ENCODE data around the gene SMARCA1.

Gene SMARCA1

GRCh38 chrX:129495900-129496299 lies 27.4 kb downstream of the SMARCA1 start:
- Histone ChIP-seq H2BK12ac (ENCODE audit: low read length) (no peak overlapping the region), H3K9ac (ENCODE audit: low read depth, low read length, poor library complexity) (no peak overlapping the region), H3K36me3 (replicated peaks in 1 of 2; ENCODE audit: control insufficient read depth in 2 of 2, insufficient read depth in 2 of 2, low read length in 2 of 2) (peaks cover 9 to 98% of the 10 kb centered on the region in 2 donors), H2BK15ac (ENCODE audit: low read length) (no peak overlapping the region), H3K27me3 (ENCODE audit: control insufficient read depth in 3 of 3, insufficient read depth in 3 of 3, low read depth in 1 of 3, low read length in 3 of 3) (no peaks in the 10 kb centered on the region), H3K4ac (ENCODE audit: low read length) (no peak overlapping the region), H3K79me1 (ENCODE audit: low read depth, low read length) (no peaks in the 10 kb centered on the region), H2BK120ac (ENCODE audit: low read depth, low read length) (no peak overlapping the region), H3K18ac (ENCODE audit: low read length) (no peak overlapping the region), H4K8ac (ENCODE audit: low read depth, low read length) (no peak overlapping the region), H4K91ac (ENCODE audit: low read depth, low read length, poor library complexity) (no peak overlapping the region), H2AFZ (ENCODE audit: low read length) (no peak overlapping the region), H3K4me1 (ENCODE audit: control insufficient read depth in 2 of 2, insufficient read depth in 1 of 2, low read depth in 1 of 2, low read length in 2 of 2) (no peaks in the 10 kb centered on the region), H2BK5ac (ENCODE audit: low read length) (no peak overlapping the region), H3K4me3 (ENCODE audit: low read length in 2 of 2) (no peak overlapping the region), H3K4me2 (ENCODE audit: insufficient read depth, low read length, poor library complexity, severe bottlenecking) (no peak overlapping the region), H3K14ac (ENCODE audit: low read length) (no peak overlapping the region), H3K23ac (ENCODE audit: low read depth, low read length, poor library complexity) (no peak overlapping the region), H3K27ac (replicated peaks; ENCODE audit: low read length) (no peak overlapping the region), H2AK5ac (ENCODE audit: low read depth, low read length) (no peak overlapping the region), H3K9me3 (replicated peaks in 1 of 2; ENCODE audit: control insufficient read depth in 2 of 2, insufficient read depth in 1 of 2, low read depth in 1 of 2, low read length in 2 of 2) (no peaks in the 10 kb centered on the region)
- no CpG with 5 or more reads among the region's 5 CpGs for WGBS, 2 donors (ENCODE audit: extremely low coverage in 2 of 2, insufficient read length in 2 of 2, insufficient replicate concordance in 1 of 2)
- DNase-seq (ENCODE audit: low spot score), result no peak

GRCh38 chrX:129494887-129495286 lies 28.4 kb downstream of the SMARCA1 start:
- no peaks in the 10 kb centered on the region for H3K4me1 ChIP-seq (ENCODE audit: control insufficient read depth in 2 of 2, insufficient read depth in 1 of 2, low read depth in 1 of 2, low read length in 2 of 2)
- no CpG with 5 or more reads among the region's 2 CpGs for WGBS, 2 donors (ENCODE audit: extremely low coverage in 2 of 2, insufficient read length in 2 of 2, insufficient replicate concordance in 1 of 2)
- H3K4me3 ChIP-seq (ENCODE audit: low read length in 2 of 2), result no peak overlapping the region

GRCh38 chrX:129493643-129494042 lies 29.6 kb downstream of the SMARCA1 start:
- WGBS, 2 donors (ENCODE audit: extremely low coverage in 2 of 2, insufficient read length in 2 of 2, insufficient replicate concordance in 1 of 2), result no CpG with 5 or more reads among the region's 4 CpGs
- Histone ChIP-seq H3K23ac (ENCODE audit: low read depth, low read length, poor library complexity) (no peak overlapping the region), H3K9me3 (replicated peaks in 1 of 2; ENCODE audit: control insufficient read depth in 2 of 2, insufficient read depth in 1 of 2, low read depth in 1 of 2, low read length in 2 of 2) (no peaks in the 10 kb centered on the region), H3K18ac (ENCODE audit: low read length) (no peak overlapping the region), H3K36me3 (replicated peaks in 1 of 2; ENCODE audit: control insufficient read depth in 2 of 2, insufficient read depth in 2 of 2, low read length in 2 of 2) (peaks cover 9 to 100% of the 10 kb centered on the region in 2 donors), H4K91ac (ENCODE audit: low read depth, low read length, poor library complexity) (no peak overlapping the region), H3K14ac (ENCODE audit: low read length) (no peak overlapping the region), H2BK12ac (ENCODE audit: low read length) (no peak overlapping the region), H2AK5ac (ENCODE audit: low read depth, low read length) (no peak overlapping the region), H2BK15ac (ENCODE audit: low read length) (no peak overlapping the region), H3K4me3 (ENCODE audit: low read length in 2 of 2) (no peak overlapping the region), H2BK5ac (ENCODE audit: low read length) (no peak overlapping the region), H3K4me2 (ENCODE audit: insufficient read depth, low read length, poor library complexity, severe bottlenecking) (no peak overlapping the region), H2AFZ (ENCODE audit: low read length) (no peak overlapping the region), H3K4me1 (ENCODE audit: control insufficient read depth in 2 of 2, insufficient read depth in 1 of 2, low read depth in 1 of 2, low read length in 2 of 2) (no peaks in the 10 kb centered on the region), H3K27ac (replicated peaks; ENCODE audit: low read length) (no peak overlapping the region), H2BK120ac (ENCODE audit: low read depth, low read length) (no peak overlapping the region), H3K9ac (ENCODE audit: low read depth, low read length, poor library complexity) (no peak overlapping the region), H4K8ac (ENCODE audit: low read depth, low read length) (no peak overlapping the region), H3K79me1 (ENCODE audit: low read depth, low read length) (no peaks in the 10 kb centered on the region), H3K4ac (ENCODE audit: low read length) (no peak overlapping the region), H3K27me3 (ENCODE audit: control insufficient read depth in 3 of 3, insufficient read depth in 3 of 3, low read depth in 1 of 3, low read length in 3 of 3) (no peaks in the 10 kb centered on the region)
- no peak for DNase-seq (ENCODE audit: low spot score)

More at GRCh38 chrX:129494887-129495286, 28.4 kb downstream of the SMARCA1 start:
- no peak overlapping the region for H3K14ac ChIP-seq (ENCODE audit: low read length)
- no peaks in the 10 kb centered on the region for H3K27me3 ChIP-seq (ENCODE audit: control insufficient read depth in 3 of 3, insufficient read depth in 3 of 3, low read depth in 1 of 3, low read length in 3 of 3)
- no peak overlapping the region for H2AFZ ChIP-seq (ENCODE audit: low read length)
- H3K36me3 ChIP-seq (replicated peaks in 1 of 2; ENCODE audit: control insufficient read depth in 2 of 2, insufficient read depth in 2 of 2, low read length in 2 of 2), result peaks cover 9 to 100% of the 10 kb centered on the region in 2 donors
- H2BK120ac ChIP-seq (ENCODE audit: low read depth, low read length), result no peak overlapping the region
- no peaks in the 10 kb centered on the region for H3K9me3 ChIP-seq (replicated peaks in 1 of 2; ENCODE audit: control insufficient read depth in 2 of 2, insufficient read depth in 1 of 2, low read depth in 1 of 2, low read length in 2 of 2)
- no peak overlapping the region for H3K27ac ChIP-seq (replicated peaks; ENCODE audit: low read length)
- no peak overlapping the region for H4K91ac ChIP-seq (ENCODE audit: low read depth, low read length, poor library complexity)
- no peak for DNase-seq (ENCODE audit: low spot score)
- no peak overlapping the region for H2BK5ac ChIP-seq (ENCODE audit: low read length)
- H3K79me1 ChIP-seq (ENCODE audit: low read depth, low read length), result no peaks in the 10 kb centered on the region
- H3K23ac ChIP-seq (ENCODE audit: low read depth, low read length, poor library complexity), result no peak overlapping the region
- no peak overlapping the region for H3K4me2 ChIP-seq (ENCODE audit: insufficient read depth, low read length, poor library complexity, severe bottlenecking)
- no peak overlapping the region for H4K8ac ChIP-seq (ENCODE audit: low read depth, low read length)
- H3K18ac ChIP-seq (ENCODE audit: low read length), result no peak overlapping the region
- no peak overlapping the region for H3K4ac ChIP-seq (ENCODE audit: low read length)
- H2BK12ac ChIP-seq (ENCODE audit: low read length), result no peak overlapping the region
- no peak overlapping the region for H3K9ac ChIP-seq (ENCODE audit: low read depth, low read length, poor library complexity)
- no peak overlapping the region for H2AK5ac ChIP-seq (ENCODE audit: low read depth, low read length)
- H2BK15ac ChIP-seq (ENCODE audit: low read length), result no peak overlapping the region

- Histone ChIP-seq H2AFZ (ENCODE audit: low read length) (no peak overlapping the region), H2BK15ac (ENCODE audit: low read length) (no peak overlapping the region), H2AK5ac (ENCODE audit: low read depth, low read length) (no peak overlapping the region), H2BK12ac (ENCODE audit: low read length) (no peak overlapping the region), H2BK5ac (ENCODE audit: low read length) (no peak overlapping the region), H3K27me3 (ENCODE audit: control insufficient read depth in 3 of 3, insufficient read depth in 3 of 3, low read depth in 1 of 3, low read length in 3 of 3) (no peaks in the 10 kb centered on the region), H2BK120ac (ENCODE audit: low read depth, low read length) (no peak overlapping the region), H4K91ac (ENCODE audit: low read depth, low read length, poor library complexity) (no peak overlapping the region), H3K9me3 (replicated peaks in 1 of 2; ENCODE audit: control insufficient read depth in 2 of 2, insufficient read depth in 1 of 2, low read depth in 1 of 2, low read length in 2 of 2) (no peaks in the 10 kb centered on the region), H3K36me3 (replicated peaks in 1 of 2; ENCODE audit: control insufficient read depth in 2 of 2, insufficient read depth in 2 of 2, low read length in 2 of 2) (peaks cover 9 to 100% of the 10 kb centered on the region in 2 donors), H3K79me1 (ENCODE audit: low read depth, low read length) (no peaks in the 10 kb centered on the region), H3K4ac (ENCODE audit: low read length) (no peak overlapping the region), H4K8ac (ENCODE audit: low read depth, low read length) (no peak overlapping the region), H3K9ac (ENCODE audit: low read depth, low read length, poor library complexity) (no peak overlapping the region), H3K27ac (replicated peaks; ENCODE audit: low read length) (no peak overlapping the region), H3K14ac (ENCODE audit: low read length) (no peak overlapping the region), H3K23ac (ENCODE audit: low read depth, low read length, poor library complexity) (no peak overlapping the region), H3K18ac (ENCODE audit: low read length) (no peak overlapping the region), H3K4me2 (ENCODE audit: insufficient read depth, low read length, poor library complexity, severe bottlenecking) (no peak overlapping the region), H3K4me3 (ENCODE audit: low read length in 2 of 2) (no peak overlapping the region), H3K4me1 (ENCODE audit: control insufficient read depth in 2 of 2, insufficient read depth in 1 of 2, low read depth in 1 of 2, low read length in 2 of 2) (no peaks in the 10 kb centered on the region)
- DNase-seq (ENCODE audit: low spot score), result no peak
- no CpG with 5 or more reads among the region's 2 CpGs for WGBS, 2 donors (ENCODE audit: extremely low coverage in 2 of 2, insufficient read length in 2 of 2, insufficient replicate concordance in 1 of 2)
Measured at GRCh38 chrX:129490330-129490729, 33.0 kb downstream of the SMARCA1 start.
